Activated CD4-positive, alpha-beta T cell treated with anti-CD3 and anti-CD28 coated beads, Interleukin-2, amount 50 U/mL, for 48 hours (primary cell): ENCODE data around the gene EVI5.
A peak's percentile ranks its signal among the peaks of the same experiment; 100 is the strongest.
"Not testable (repeated sequence)": the region's sequence is repeated elsewhere in the genome, so short reads cannot be mapped to it uniquely, and the experiment has no call there.

ENCODE experiments used
- DNase-seq, 2 experiments: peaks; one replicate each; pipeline ENCODE4 v3.0.0-alpha.2; 2020

Gene EVI5

GRCh38 chr1:92663775-92664174, 121.1 kb downstream of the EVI5 start:
- no peak for DNase-seq

- no peak for DNase-seq
Measured at GRCh38 chr1:92662048-92662447, 122.9 kb downstream of the EVI5 start.

GRCh38 chr1:92657701-92658100, 127.2 kb downstream of the EVI5 start:
- no peak for DNase-seq

GRCh38 chr1:92655197-92655801, 129.6 kb downstream of the EVI5 start:
- no peak for DNase-seq

- DNase-seq: no peak
Measured at GRCh38 chr1:92653605-92654381, 131.1 kb downstream of the EVI5 start.

GRCh38 chr1:92640686-92641085, 144.2 kb downstream of the EVI5 start:
- DNase-seq: not testable (repeated sequence)

GRCh38 chr1:92638498-92638897, 146.4 kb downstream of the EVI5 start:
- DNase-seq: no peak

- DNase-seq: not testable (repeated sequence)
Measured at GRCh38 chr1:92635203-92635602, 149.7 kb downstream of the EVI5 start.

- no peak for DNase-seq
Measured at GRCh38 chr1:92623187-92623778, 161.6 kb downstream of the EVI5 start.

GRCh38 chr1:92619466-92620189, 165.3 kb downstream of the EVI5 start:
- DNase-seq: peak; percentile 10 to 31

GRCh38 chr1:92601044-92601443, 183.9 kb downstream of the EVI5 start:
- DNase-seq: no peak

- no peak for DNase-seq
Measured at GRCh38 chr1:92599184-92599583, 185.7 kb downstream of the EVI5 start.

- not testable (repeated sequence) for DNase-seq
Measured at GRCh38 chr1:92589361-92589760, 195.5 kb downstream of the EVI5 start.

GRCh38 chr1:92587445-92587844, 197.5 kb downstream of the EVI5 start:
- peak in 1 of 2 experiments; percentile 40 for DNase-seq

- DNase-seq: no peak
Measured at GRCh38 chr1:92585831-92586230, 199.1 kb downstream of the EVI5 start.

GRCh38 chr1:92584810-92585209, 200.1 kb downstream of the EVI5 start:
- peak in 1 of 2 experiments; percentile 32 for DNase-seq

GRCh38 chr1:92583821-92584760, 200.8 kb downstream of the EVI5 start:
- no peak for DNase-seq

- peak in 1 of 2 experiments; percentile 37 for DNase-seq
Measured at GRCh38 chr1:92577261-92577895, 207.5 kb downstream of the EVI5 start.

GRCh38 chr1:92575123-92575522, 209.8 kb downstream of the EVI5 start:
- DNase-seq: no peak

- DNase-seq: no peak
Measured at GRCh38 chr1:92572520-92572919, 212.4 kb downstream of the EVI5 start.

GRCh38 chr1:92571578-92571977, 213.3 kb downstream of the EVI5 start:
- no peak for DNase-seq
